ENCODE measurements around the gene ADAM22. TPM values are rescaled to one million over a fixed set of nuclear protein-coding genes. Genes with fewer than 3 reads are reported as not detected.

ADAM22 gene
- total and polyA plus RNA-seq, 2 experiments from 2014 or later = 0.09 to 0.54 TPM

DNA sequence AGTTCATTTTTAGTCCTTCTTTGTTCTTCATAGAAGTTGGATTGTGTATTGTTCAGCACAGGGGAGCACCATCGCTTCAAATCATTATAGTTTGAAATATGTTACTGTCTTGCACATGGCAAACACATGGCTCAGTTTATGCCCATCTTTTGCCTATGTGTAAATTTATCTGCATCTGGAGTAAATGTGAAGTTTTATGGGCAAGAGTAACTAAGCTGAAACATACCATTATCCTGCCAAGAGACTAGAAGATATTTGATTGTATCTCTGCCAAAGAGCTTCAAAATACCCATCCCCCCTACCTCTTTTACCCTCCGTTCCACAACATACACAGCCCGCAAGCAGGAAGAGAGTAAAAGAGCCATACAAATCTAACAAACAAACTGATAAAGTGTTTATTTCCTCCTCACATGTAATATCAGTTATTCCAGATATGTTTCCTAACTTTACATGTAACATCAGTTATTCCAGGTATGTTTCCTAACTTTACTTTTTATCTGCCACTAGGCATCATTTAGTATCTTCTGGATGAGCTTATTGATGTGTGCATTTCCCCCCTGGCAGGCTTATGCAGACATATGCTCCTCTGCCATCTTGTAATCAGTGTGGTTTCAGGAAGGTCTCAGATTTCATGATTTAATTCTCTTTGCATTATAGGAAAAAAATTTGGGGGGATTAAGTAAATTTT, 158.1 kb downstream of the ADAM22 start:
- Histone ChIP-seq H3K9me2 (ENCODE audit: insufficient read depth) (no peaks in the 10 kb centered on the region), H3K4me2 (ENCODE audit: unreplicated experiment) (no peak overlapping the region), H3F3A (ENCODE audit: insufficient read depth) (no peaks in the 10 kb centered on the region), H3K27ac (no peak overlapping the region), H4K20me1 (ENCODE audit: insufficient read depth) (no peaks in the 10 kb centered on the region), H3K9ac (no peak overlapping the region), H2AFZ (no peak overlapping the region), H3K36me3 (ENCODE audit: low read depth) (no peaks in the 10 kb centered on the region), H3K4me1 (ENCODE audit: insufficient read depth) (no peaks in the 10 kb centered on the region), H3K27me3 (replicated peaks; ENCODE audit: insufficient read depth) (no peaks in the 10 kb centered on the region), H3K79me2 (ENCODE audit: insufficient read depth) (no peaks in the 10 kb centered on the region), H3K4me3 (no peak overlapping the region), H3K9me3 (ENCODE audit: low read depth) (no peaks in the 10 kb centered on the region)
- in situ Hi-C loops (cut with MboI) = no loop called here
- WGBS, 2 experiments (ENCODE audit: low coverage in 1 of 2, low lambda C conversion rate in 2 of 2, missing lambda C conversion rate in 2 of 2) = 49 to 54% methylated on average over 3 of the region's 3 CpGs
- TF ChIP-seq EZH2phosphoT487 (IDR thresholded peaks at IDR 0.05; ENCODE audit: insufficient read depth, low read depth) (no peak), EZH2 (IDR thresholded peaks at IDR 0.05; ENCODE audit: insufficient read depth, poor library complexity, severe bottlenecking) (no peak)
- DNase-seq = no peak

DNA sequence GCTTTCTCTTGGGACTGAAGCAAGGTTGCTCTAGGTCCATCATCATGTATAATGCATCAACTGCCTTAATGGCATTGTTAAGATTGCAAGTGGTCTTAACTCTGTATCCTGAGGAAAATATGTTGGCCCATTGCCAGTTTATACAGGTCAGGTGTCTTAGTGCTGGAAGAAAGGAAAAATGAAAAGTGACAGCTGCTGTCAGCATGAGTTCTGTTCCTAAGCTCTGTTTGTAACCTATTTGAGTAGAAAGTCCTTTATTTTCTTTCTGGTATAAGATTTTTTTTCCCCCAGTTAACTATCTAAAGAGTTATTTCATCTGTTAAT, 158.6 kb downstream of the ADAM22 start:
- no peak overlapping the region for H2AFZ ChIP-seq
- in situ Hi-C loops (cut with MboI) = no loop called here
- no peak overlapping the region for H3K4me2 ChIP-seq (ENCODE audit: unreplicated experiment)
- H3K36me3 ChIP-seq (ENCODE audit: low read depth) = no peaks in the 10 kb centered on the region
- DNase-seq = no peak
- TF ChIP-seq EZH2 (IDR thresholded peaks at IDR 0.05; ENCODE audit: insufficient read depth, poor library complexity, severe bottlenecking) (no peak), EZH2phosphoT487 (IDR thresholded peaks at IDR 0.05; ENCODE audit: insufficient read depth, low read depth) (no peak)
- H3K4me1 ChIP-seq (ENCODE audit: insufficient read depth) = no peaks in the 10 kb centered on the region
- H3K27me3 ChIP-seq (replicated peaks; ENCODE audit: insufficient read depth) = no peaks in the 10 kb centered on the region
- no peaks in the 10 kb centered on the region for H4K20me1 ChIP-seq (ENCODE audit: insufficient read depth)
- H3K79me2 ChIP-seq (ENCODE audit: insufficient read depth) = no peaks in the 10 kb centered on the region
- no peak overlapping the region for H3K9ac ChIP-seq
- H3K27ac ChIP-seq = no peak overlapping the region
- no peaks in the 10 kb centered on the region for H3F3A ChIP-seq (ENCODE audit: insufficient read depth)
- H3K9me2 ChIP-seq (ENCODE audit: insufficient read depth) = no peaks in the 10 kb centered on the region
- no peaks in the 10 kb centered on the region for H3K9me3 ChIP-seq (ENCODE audit: low read depth)
- H3K4me3 ChIP-seq = no peak overlapping the region

DNA sequence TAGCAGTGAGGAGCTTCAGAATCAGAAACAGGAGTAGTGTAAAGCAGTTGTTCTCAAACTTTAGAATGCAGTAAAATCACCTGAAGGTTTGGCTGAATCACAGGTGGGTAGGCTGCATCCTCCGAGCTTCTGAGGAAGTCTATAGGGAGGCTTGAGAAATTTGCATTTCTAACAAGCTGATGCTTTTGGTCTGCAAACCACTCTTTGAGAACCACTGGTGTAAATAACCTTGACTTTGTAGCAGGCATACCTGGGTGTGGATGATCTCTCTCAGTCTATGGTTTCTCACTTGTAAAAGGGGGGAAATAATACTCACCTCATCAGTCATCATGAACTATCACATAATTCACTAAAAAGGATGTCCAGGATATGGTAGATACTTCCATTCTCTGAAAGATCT, 167.7 kb downstream of the ADAM22 start:
- 44 to 64% methylated on average over 1 of the region's 1 CpG for WGBS, 2 experiments (ENCODE audit: low coverage in 1 of 2, low lambda C conversion rate in 2 of 2, missing lambda C conversion rate in 2 of 2)
- Histone ChIP-seq H3K36me3 (ENCODE audit: low read depth) (no peaks in the 10 kb centered on the region), H3K4me1 (ENCODE audit: insufficient read depth) (no peaks in the 10 kb centered on the region), H2AFZ (no peak overlapping the region), H3K9me3 (ENCODE audit: low read depth) (no peaks in the 10 kb centered on the region), H4K20me1 (ENCODE audit: insufficient read depth) (no peaks in the 10 kb centered on the region), H3F3A (ENCODE audit: insufficient read depth) (no peaks in the 10 kb centered on the region), H3K27me3 (replicated peaks; ENCODE audit: insufficient read depth) (no peaks in the 10 kb centered on the region), H3K9me2 (ENCODE audit: insufficient read depth) (no peaks in the 10 kb centered on the region), H3K9ac (no peak overlapping the region), H3K4me3 (no peak overlapping the region), H3K4me2 (ENCODE audit: unreplicated experiment) (no peak overlapping the region), H3K79me2 (ENCODE audit: insufficient read depth) (no peaks in the 10 kb centered on the region), H3K27ac (no peak overlapping the region)
- DNase-seq = no peak
- in situ Hi-C loops (cut with MboI) = loop anchor here (25.0 kb wide), 2 partner anchors 314 to 589 kb away; no protein-coding TSS in a partner anchor
- no peak for TF ChIP-seq EZH2 (IDR thresholded peaks at IDR 0.05; ENCODE audit: insufficient read depth, poor library complexity, severe bottlenecking)
- no peak for TF ChIP-seq EZH2phosphoT487 (IDR thresholded peaks at IDR 0.05; ENCODE audit: insufficient read depth, low read depth)

DNA sequence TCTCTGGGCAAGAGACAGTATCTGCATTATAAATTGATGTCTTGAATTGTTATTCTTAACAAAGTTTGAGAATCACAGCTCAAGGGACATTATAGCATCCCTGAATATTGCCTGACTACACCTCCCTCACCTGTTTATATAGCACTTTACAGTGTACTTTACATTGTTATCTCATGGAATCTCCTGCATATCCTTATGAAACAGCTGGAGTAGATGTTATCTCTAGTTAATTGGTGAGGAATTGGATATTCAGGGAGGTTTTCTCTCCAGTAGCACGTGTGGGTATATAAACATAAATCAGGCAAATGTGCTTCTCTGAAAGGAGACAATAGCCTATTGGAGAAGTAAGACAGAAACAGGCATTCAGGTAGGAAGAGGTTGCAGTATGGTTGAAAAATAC, 168.6 kb downstream of the ADAM22 start:
- Histone ChIP-seq H3K4me2 (ENCODE audit: unreplicated experiment) (no peak overlapping the region), H3F3A (ENCODE audit: insufficient read depth) (no peaks in the 10 kb centered on the region), H3K4me1 (ENCODE audit: insufficient read depth) (no peaks in the 10 kb centered on the region), H3K9me2 (ENCODE audit: insufficient read depth) (no peaks in the 10 kb centered on the region), H3K27ac (no peak overlapping the region), H2AFZ (no peak overlapping the region), H3K79me2 (ENCODE audit: insufficient read depth) (no peaks in the 10 kb centered on the region), H3K4me3 (no peak overlapping the region), H3K9me3 (ENCODE audit: low read depth) (no peaks in the 10 kb centered on the region), H4K20me1 (ENCODE audit: insufficient read depth) (no peaks in the 10 kb centered on the region), H3K9ac (no peak overlapping the region), H3K36me3 (ENCODE audit: low read depth) (no peaks in the 10 kb centered on the region), H3K27me3 (replicated peaks; ENCODE audit: insufficient read depth) (no peaks in the 10 kb centered on the region)
- in situ Hi-C loops (cut with MboI) = loop anchor here (25.0 kb wide), 2 partner anchors 315 to 590 kb away; no protein-coding TSS in a partner anchor
- TF ChIP-seq EZH2phosphoT487 (IDR thresholded peaks at IDR 0.05; ENCODE audit: insufficient read depth, low read depth) (no peak), EZH2 (IDR thresholded peaks at IDR 0.05; ENCODE audit: insufficient read depth, poor library complexity, severe bottlenecking) (no peak)
- no peak for DNase-seq
- 32 to 33% methylated on average over 1 of the region's 1 CpG for WGBS, 2 experiments (ENCODE audit: low coverage in 1 of 2, low lambda C conversion rate in 2 of 2, missing lambda C conversion rate in 2 of 2)

DNA sequence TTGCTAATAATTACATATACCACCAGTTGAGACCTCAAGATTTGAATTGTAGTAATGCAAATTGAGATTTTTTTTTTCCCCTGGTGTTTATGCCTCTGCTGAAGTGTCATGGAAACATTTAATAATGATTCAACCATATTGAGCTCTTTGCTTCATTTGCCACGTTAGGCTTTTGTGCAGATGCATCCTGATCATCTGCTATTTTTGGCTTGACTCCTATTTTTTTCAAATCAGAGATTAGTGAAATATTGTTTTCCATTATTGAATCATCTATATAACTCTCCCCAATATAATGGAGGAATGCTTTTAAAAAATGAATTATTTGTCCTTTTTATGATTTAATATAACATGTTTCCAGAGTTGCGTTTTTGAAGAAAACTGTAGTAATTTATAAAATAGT, 170.7 kb downstream of the ADAM22 start:
- Histone ChIP-seq H3K9ac (no peak overlapping the region), H3K9me2 (ENCODE audit: insufficient read depth) (no peaks in the 10 kb centered on the region), H3K79me2 (ENCODE audit: insufficient read depth) (no peaks in the 10 kb centered on the region), H3K27me3 (replicated peaks; ENCODE audit: insufficient read depth) (no peaks in the 10 kb centered on the region), H3K4me1 (ENCODE audit: insufficient read depth) (no peaks in the 10 kb centered on the region), H3F3A (ENCODE audit: insufficient read depth) (no peaks in the 10 kb centered on the region), H3K9me3 (ENCODE audit: low read depth) (no peaks in the 10 kb centered on the region), H3K27ac (no peak overlapping the region), H3K36me3 (ENCODE audit: low read depth) (no peaks in the 10 kb centered on the region), H3K4me2 (ENCODE audit: unreplicated experiment) (no peak overlapping the region), H4K20me1 (ENCODE audit: insufficient read depth) (no peaks in the 10 kb centered on the region), H3K4me3 (no peak overlapping the region), H2AFZ (no peak overlapping the region)
- 42% methylated on average over 2 of the region's 2 CpGs for WGBS, 2 experiments (ENCODE audit: low coverage in 1 of 2, low lambda C conversion rate in 2 of 2, missing lambda C conversion rate in 2 of 2)
- TF ChIP-seq EZH2 (IDR thresholded peaks at IDR 0.05; ENCODE audit: insufficient read depth, poor library complexity, severe bottlenecking) (no peak), EZH2phosphoT487 (IDR thresholded peaks at IDR 0.05; ENCODE audit: insufficient read depth, low read depth) (no peak)
- in situ Hi-C loops (cut with MboI) = loop anchor here (25.0 kb wide), 2 partner anchors 317 to 592 kb away; no protein-coding TSS in a partner anchor
- no peak for DNase-seq

All from GM23248 (cell line).